Peyer's patch (tissue), 4 donors: ENCODE results near the gene FLT3.

Experiments used
- CTCF ChIP-seq, 6 experiments: fragments of 450-650 bp in 4 of 6; fragments of 200-600 bp in 2 of 6; sonication (generic) in 1 of 6; IDR thresholded peaks; one replicate each; pipeline ENCODE4 v1.5.1; 2017 to 2019; ENCODE audit warnings: antibody characterized with exemption in 6 of 6, mild to moderate bottlenecking in 3 of 6, moderate library complexity in 1 of 6
- POLR2A ChIP-seq, 2 donors: fragments of 450-650 bp; IDR thresholded peaks; one replicate each; pipeline ENCODE4 v1.5.1; 2017; ENCODE audit warnings: antibody characterized with exemption in 2 of 2, mild to moderate bottlenecking in 2 of 2, moderate library complexity in 2 of 2

GRCh38 chr13:28077231-28077630 lies 23.1 kb downstream of the FLT3 start:
- TF ChIP-seq CTCF (IDR thresholded peaks at IDR 0.05), result no peak
- no peak for TF ChIP-seq POLR2A (IDR thresholded peaks at IDR 0.05)
